K562 (cell line): ENCODE measurements around the gene C13orf46. TPM values are rescaled to one million over a fixed set of nuclear protein-coding genes. Genes with fewer than 3 reads are reported as not detected.
A peak's percentile ranks its signal among the peaks of the same experiment; 100 is the strongest.

Experiments used
- ARNT ChIP-seq, 2 experiments: fragments of 450-650 bp; IDR thresholded peaks; 2 replicates each; pipeline ENCODE4 v1.6.1; 2016; ENCODE audit warnings: mild to moderate bottlenecking in 1 of 2
- BACH1 ChIP-seq: fragments of 200-800 bp; sonication (Bioruptor generic); IDR thresholded peaks from 2 replicates; pipeline ENCODE4 v1.6.1; 2016; ENCODE audit warnings: missing genetic modification characterization, missing compliant biosample characterization
- CLOCK ChIP-seq: fragments of 250-450 bp; sonication (Bioruptor Pico); IDR thresholded peaks from 2 replicates; pipeline ENCODE4 v1.4.0; 2020; ENCODE audit warnings: mild to moderate bottlenecking, moderate library complexity, borderline replicate concordance
- FOXJ2 ChIP-seq: fragments of 200-800 bp; sonication (Bioruptor generic); IDR thresholded peaks from 2 replicates; pipeline ENCODE4 v1.6.1; 2016; ENCODE audit warnings: missing genetic modification characterization, missing compliant biosample characterization
- FOXK1 ChIP-seq: sonication (generic); formaldehyde crosslinking; IDR thresholded peaks from 2 replicates; pipeline ENCODE4 v1.8.0; 2022; ENCODE audit warnings: missing genetic modification reagents, mild to moderate bottlenecking, borderline replicate concordance
- HNRNPLL ChIP-seq: fragments of 200-400 bp; formaldehyde crosslinking; IDR thresholded peaks from 2 replicates; pipeline ENCODE4 v1.6.1; 2017; ENCODE audit warnings: low read length, low read depth, mild to moderate bottlenecking; ENCODE audit not compliant: poor library complexity, severe bottlenecking
- HNRNPUL1 ChIP-seq: fragments of 200-400 bp; formaldehyde crosslinking; IDR thresholded peaks from 2 replicates; pipeline ENCODE4 v1.6.1; 2017; ENCODE audit warnings: low read length
- KLF16 ChIP-seq: IDR thresholded peaks from 2 replicates; pipeline ENCODE4 v1.6.1; 2016; ENCODE audit warnings: antibody characterized with exemption
- MAZ ChIP-seq, 2 experiments: fragments of 450-650 bp in 1 of 2; sonication (generic) in 1 of 2; formaldehyde crosslinking; IDR thresholded peaks in 1 of 2; conservative IDR thresholded peaks in 1 of 2; 2 replicates each; pipeline versions ENCODE4 v1.4.0 to v1.5.0; 2020; ENCODE audit warnings: mild to moderate bottlenecking in 1 of 2, missing genetic modification reagents in 1 of 2
- MBD2 ChIP-seq: sonication (generic); IDR thresholded peaks from 2 replicates; pipeline ENCODE4 v1.6.1; 2016; ENCODE audit warnings: low read depth, borderline replicate concordance
- PHB ChIP-seq: fragments of 250-450 bp; sonication (Bioruptor Pico); IDR thresholded peaks from 2 replicates; pipeline ENCODE4 v1.5.0; 2021
- POLR2B ChIP-seq: fragments of 450-650 bp; IDR thresholded peaks from 2 replicates; pipeline ENCODE4 v1.6.1; 2018; ENCODE audit warnings: low read depth; ENCODE audit not compliant: partially characterized antibody
- PREB ChIP-seq: sonication (generic); formaldehyde crosslinking; IDR thresholded peaks from 2 replicates; pipeline ENCODE4 v1.8.1; 2023; ENCODE audit warnings: mild to moderate bottlenecking, missing genetic modification reagents
- RNF219 ChIP-seq: fragments of 250-450 bp; sonication (Bioruptor Pico); IDR thresholded peaks from 2 replicates; pipeline ENCODE4 v1.5.0; 2022; ENCODE audit warnings: mild to moderate bottlenecking
- SMAD1 ChIP-seq: fragments of 150-350 bp; IDR thresholded peaks from 2 replicates; pipeline ENCODE4 v1.6.1; 2014; ENCODE audit warnings: low read length, low read depth; ENCODE audit not compliant: partially characterized antibody
- TCF3 ChIP-seq: sonication (generic); formaldehyde crosslinking; IDR thresholded peaks from 2 replicates; pipeline ENCODE4 v1.4.0; 2020; ENCODE audit warnings: mild to moderate bottlenecking, missing genetic modification reagents
- TRIM24 ChIP-seq, 2 experiments: fragments of 450-650 bp; IDR thresholded peaks; 2 replicates each; pipeline ENCODE4 v1.6.1; 2016
- ZBTB1 ChIP-seq: sonication (generic); formaldehyde crosslinking; IDR thresholded peaks from 2 replicates; pipeline ENCODE4 v1.8.1; 2023; ENCODE audit warnings: missing genetic modification reagents, low read depth, mild to moderate bottlenecking, borderline replicate concordance
- ZBTB5 ChIP-seq: fragments of 450-650 bp; IDR thresholded peaks from 2 replicates; pipeline ENCODE4 v1.6.1; 2017; ENCODE audit warnings: antibody characterized with exemption
- ZNF3 ChIP-seq: fragments of 250-450 bp; sonication (Bioruptor Pico); IDR thresholded peaks from 2 replicates; pipeline ENCODE4 v1.5.0; 2021; ENCODE audit warnings: mild to moderate bottlenecking, moderate library complexity
- ZNF561 ChIP-seq: fragments of 450-650 bp; formaldehyde crosslinking; conservative IDR thresholded peaks from 2 replicates; pipeline ENCODE4 v1.4.0; 2020; ENCODE audit warnings: mild to moderate bottlenecking, moderate library complexity
- polyA plus RNA-seq, 8 experiments: library from polyadenylated mRNA; depleted of rRNA in 4 of 8; stranded (reverse) in 5 of 8; unstranded in 3 of 8; fragments of >200 nt; fragmentation: Nextera tagmentation in 2 of 8; fragmentation: Illumina TruSeq in 1 of 8; extraction: Ambion mirVana in 2 of 8; extraction: Trizol in 1 of 8; gene quantifications; 2 replicates each; pipeline versions ENCODE4 v1.2.1 to v1.2.3, GENCODE V29; 2011 to 2014; ENCODE audit warnings: inconsistent platforms in 1 of 8, missing spikeins in 1 of 8
- total RNA-seq, 7 experiments: library from RNA; depleted of rRNA in 6 of 7; stranded (reverse); fragments of >200 nt in 6 of 7; fragmentation: Illumina TruSeq in 2 of 7; extraction: Trizol in 2 of 7; gene quantifications; 2 replicates each; pipeline versions ENCODE4 v1.2.1 to v1.2.3, GENCODE V29; 2011 to 2021; ENCODE audit warnings: low replicate concordance in 1 of 7

C13orf46 gene
- total and polyA plus RNA-seq, 9 of the 15 experiments (the other 6 are each of a cell fraction or from before 2014, with no cell fraction given): 0.04 to 0.24 (median 0.05) TPM; not detected in 4

- no peak for TF ChIP-seq CLOCK (CRISPR knock-in tag)
- no peak for TF ChIP-seq KLF16
- peak in 1 of 2 experiments; percentile 82; a peak in 1 of 4 replicates for TF ChIP-seq ARNT (IDR thresholded peaks at IDR 0.05)
- TF ChIP-seq ZBTB1 (CRISPR knock-in tag): no peak
- peak in 1 of 2 experiments; percentile 38; a peak in 1 of 4 replicates for TF ChIP-seq MAZ (CRISPR knock-in tag; conservative IDR thresholded peaks at IDR 0.05 in 1 of 2, IDR thresholded peaks at IDR 0.05 in 1 of 2)
- peak in 1 of 2 experiments; percentile 26; a peak in 1 of 4 replicates for TF ChIP-seq TRIM24 (IDR thresholded peaks at IDR 0.05)
- TF ChIP-seq ZNF561 (CRISPR knock-in tag): no peak
- no peak for TF ChIP-seq BACH1 (tag)
- no peak for TF ChIP-seq ZNF3 (CRISPR knock-in tag)
- peak; percentile 60 for TF ChIP-seq TCF3 (CRISPR knock-in tag)
- 0 out of 2 replicates have a peak, but pooled peaks have one; percentile 14 for TF ChIP-seq FOXJ2 (tag)
- TF ChIP-seq ZBTB5: no peak
- TF ChIP-seq HNRNPLL: no peak
- peak; percentile 57 for TF ChIP-seq SMAD1
- TF ChIP-seq POLR2B: peak; percentile 87
- TF ChIP-seq RNF219 (CRISPR knock-in tag): no peak
- no peak for TF ChIP-seq PREB
- TF ChIP-seq FOXK1: no peak
- peak; percentile 76 for TF ChIP-seq MBD2
- TF ChIP-seq PHB (CRISPR knock-in tag): no peak
- no peak for TF ChIP-seq HNRNPUL1
Observed at GRCh38 chr13:114004420-114005205, 30.7 kb upstream of the C13orf46 start (continued).
